HG03460 (cell line): ENCODE data around the gene LPCAT2.

Experiments used
- ATAC-seq: cut with Tn5 transposase; IDR thresholded peaks from one replicate; pipeline ENCODE4 v1.9.1; 2021; ENCODE audit not compliant: unreplicated experiment

LPCAT2 gene

DNA sequence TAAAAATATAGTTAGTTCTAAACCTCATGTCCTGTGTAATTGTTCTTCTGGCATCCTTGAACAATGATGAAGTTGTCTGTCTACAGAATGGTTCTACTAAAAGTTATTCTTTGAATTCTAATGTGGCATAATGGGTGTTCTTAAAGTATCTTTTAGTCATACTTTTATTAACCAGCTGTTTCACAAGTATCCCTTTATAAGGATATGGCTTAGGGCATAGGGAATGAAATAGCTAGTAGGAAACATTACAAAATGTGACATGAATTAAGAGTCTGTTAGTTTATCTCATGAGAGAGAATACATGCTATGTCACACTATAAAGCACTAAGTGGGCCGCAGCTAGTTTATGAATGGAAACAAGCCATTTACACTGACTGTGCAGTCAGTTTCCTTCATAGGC is 31.3 kb downstream of the LPCAT2 start:
- ATAC-seq = no peak

DNA sequence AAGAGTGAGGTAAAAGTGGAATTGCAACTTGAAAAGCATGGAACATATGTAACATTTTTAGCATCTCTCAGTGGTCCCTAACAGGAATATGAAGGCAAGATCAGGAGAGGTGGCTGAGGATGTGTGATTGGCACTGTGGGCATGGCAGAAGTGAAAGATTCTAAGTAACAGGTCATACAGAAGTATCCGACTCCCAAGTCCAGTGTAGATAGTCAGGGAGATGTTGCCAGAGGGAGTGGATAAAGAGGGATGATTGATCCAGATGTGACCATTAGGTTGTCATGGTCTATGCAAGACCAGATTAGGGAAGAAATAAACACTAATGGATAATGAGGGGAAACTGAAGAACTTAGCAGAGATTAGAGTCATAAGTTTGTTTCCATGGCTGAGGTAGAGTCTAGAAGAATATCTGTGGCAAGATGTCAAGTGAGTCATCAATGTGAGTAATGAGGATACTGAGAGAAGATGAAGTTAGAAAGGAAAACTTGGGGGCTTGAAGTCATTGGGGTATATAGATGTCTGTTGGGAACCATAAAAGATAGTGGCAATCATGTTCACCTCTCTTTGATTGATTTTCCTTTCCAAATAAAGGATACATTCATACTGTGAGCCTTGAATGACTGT is 33.7 kb downstream of the LPCAT2 start:
- ATAC-seq = no peak

DNA sequence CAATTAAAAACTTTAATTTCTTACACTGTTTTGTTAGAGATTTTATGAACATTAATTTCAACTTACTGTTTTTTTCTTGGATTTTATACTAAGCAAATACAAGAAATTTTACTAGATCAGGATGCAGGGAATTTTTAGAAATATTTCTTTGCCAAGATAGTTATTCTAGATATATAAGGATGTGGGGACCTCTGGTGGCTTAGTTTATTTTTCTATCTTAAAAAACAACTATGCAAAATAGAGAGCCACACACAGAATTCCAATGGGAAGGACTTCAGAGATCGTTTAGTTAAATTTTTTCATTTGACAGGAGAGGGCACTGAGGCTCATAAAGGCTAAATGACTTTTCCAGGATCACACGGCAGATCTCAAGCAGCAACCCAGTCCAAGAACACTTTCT is 34.6 kb downstream of the LPCAT2 start:
- no peak for ATAC-seq

DNA sequence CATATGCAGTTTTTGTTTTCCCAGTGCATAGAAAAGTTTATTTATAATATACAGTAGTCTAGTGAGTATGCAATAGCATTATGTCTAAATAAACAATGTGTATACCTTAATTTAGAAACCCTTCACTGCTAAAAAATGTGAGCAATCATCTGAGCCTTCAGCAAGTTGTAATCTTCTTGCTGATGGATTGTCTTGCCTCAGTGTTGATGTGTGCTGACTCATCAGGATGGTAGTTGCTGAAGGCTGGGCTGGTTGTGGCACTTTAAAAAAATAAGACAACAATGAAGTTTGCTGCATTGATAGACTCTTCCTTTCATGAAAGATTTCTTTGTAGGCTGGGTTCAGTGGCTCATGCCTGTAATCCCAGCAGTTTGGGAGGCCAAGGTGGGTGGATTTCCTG is 43.7 kb downstream of the LPCAT2 start:
- no peak for ATAC-seq

DNA sequence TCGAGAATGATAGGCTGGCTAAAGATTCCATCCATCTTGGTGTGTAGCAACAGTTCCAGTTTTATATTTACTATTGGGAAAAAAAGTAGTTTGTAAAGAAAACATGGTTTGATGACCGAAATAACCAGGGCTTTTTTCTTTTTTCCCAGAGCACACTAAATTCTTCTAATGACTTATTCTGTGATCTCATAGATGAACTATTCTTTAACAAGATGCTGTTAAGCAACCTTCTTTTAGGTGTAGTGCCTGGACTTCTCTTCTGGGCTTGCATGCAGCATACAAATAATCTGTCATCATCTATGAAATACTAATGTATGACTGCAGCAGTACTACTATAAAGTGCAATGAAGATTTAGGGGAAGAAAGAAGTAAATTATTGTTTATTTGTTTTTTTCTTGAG is 46.6 kb downstream of the LPCAT2 start:
- ATAC-seq = no peak

DNA sequence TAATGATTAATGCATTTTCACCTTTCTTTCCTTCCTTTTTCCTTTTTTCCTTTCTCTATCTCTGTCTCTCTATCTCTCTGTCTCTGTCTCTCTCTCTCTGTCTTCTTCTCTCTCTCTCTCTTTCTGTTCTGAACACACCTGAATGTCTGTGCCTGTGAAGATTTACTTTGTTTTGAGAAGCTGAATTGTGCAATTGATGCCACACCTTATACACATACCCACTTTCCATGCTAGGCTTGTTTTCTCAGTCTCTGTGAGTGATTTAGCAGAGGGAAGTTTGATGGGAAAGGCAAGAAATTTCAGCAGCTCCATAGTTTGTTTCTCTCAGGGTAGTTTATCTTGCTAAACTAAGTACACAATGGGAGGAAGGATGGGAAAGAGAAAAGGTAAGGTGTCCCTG is 48.3 kb downstream of the LPCAT2 start:
- no peak for ATAC-seq

DNA sequence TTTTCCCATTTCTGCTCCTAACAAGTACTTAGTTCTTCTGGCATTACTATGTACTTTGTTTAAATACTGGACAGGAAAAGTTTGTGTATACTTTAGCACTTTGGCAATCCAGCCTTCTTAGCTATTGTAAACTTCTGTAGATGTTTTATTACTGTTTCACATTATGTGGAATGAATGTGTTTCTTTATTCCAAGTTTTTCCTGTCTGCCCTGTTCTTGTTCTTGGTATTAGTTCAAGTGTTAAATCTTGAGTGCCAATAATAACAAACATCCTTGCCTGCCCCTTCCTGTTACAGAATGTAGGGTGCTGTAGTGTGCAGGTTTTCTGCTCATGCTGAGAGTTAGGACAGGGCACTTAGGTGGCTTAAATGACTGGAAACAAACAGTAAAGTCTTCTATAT is 50.4 kb downstream of the LPCAT2 start:
- no peak for ATAC-seq

DNA sequence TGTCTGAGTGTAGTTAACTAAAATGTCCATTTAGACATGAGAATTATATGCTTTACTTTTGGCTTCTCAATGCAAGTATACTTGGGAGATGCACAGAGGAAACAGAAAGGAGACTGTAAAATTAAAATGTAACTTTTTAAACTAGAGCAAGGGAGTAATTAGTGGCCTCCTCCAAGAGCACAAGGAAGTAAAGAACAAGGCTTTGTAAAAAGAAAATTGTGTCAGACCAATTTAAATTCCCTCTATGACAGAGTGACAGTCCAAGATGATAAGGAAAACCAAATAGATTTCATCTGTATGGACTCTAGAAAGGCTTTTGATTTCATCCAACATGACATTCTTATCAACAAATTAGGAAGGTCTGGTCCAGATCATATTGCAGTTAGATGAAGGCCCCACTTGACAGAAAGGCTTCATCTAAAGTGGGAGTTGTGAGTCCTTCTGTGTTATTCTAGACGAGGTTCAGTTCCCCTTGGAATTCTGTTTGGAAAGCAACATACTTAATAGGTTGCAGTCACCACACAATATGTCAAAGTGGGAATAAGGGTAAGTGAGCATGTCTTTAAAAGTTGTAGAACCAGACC is 51.2 kb downstream of the LPCAT2 start:
- no peak for ATAC-seq

DNA sequence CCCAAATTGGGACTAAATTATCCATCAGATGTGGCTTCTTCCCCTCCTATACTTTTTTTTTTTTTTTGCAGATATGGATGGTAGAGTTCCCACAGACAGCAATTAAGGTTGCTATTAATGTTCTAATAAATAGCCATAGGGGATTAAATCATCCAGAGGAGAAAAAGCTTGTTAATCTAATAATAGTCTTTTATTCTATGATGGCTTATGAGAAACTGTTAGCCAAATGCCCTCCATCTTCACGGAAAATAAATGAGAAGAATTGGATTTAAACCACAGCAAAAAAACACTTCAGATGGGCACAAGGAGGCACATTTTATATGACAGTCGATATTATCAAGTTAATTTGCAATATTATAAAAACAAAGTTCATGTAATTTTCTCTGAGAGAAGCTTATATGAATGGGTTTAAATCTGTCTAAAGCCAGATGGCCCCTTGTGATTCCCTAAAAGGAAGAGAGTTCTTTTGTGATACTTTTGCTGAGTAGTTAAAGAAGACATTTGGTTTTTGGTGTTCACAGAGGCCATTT is 52.5 kb downstream of the LPCAT2 start:
- no peak for ATAC-seq

DNA sequence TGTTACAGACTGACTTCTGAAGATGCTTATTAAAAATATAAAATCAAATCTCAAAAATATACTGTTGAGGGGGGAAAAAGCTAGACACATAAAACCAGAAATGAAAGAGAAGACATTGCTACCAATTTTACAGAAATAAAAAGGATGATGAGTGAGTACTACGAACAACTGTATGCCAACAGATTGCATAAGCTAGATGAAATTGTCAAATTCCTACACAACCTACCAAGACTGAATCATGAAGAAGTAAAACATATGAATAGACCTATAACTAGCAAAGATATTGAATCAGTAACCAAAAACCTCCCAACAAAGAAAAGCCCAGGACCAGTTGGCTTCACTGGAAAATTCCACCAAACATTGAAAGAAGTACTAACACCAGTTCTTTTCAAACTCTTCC is 54.1 kb downstream of the LPCAT2 start:
- ATAC-seq = no peak

DNA sequence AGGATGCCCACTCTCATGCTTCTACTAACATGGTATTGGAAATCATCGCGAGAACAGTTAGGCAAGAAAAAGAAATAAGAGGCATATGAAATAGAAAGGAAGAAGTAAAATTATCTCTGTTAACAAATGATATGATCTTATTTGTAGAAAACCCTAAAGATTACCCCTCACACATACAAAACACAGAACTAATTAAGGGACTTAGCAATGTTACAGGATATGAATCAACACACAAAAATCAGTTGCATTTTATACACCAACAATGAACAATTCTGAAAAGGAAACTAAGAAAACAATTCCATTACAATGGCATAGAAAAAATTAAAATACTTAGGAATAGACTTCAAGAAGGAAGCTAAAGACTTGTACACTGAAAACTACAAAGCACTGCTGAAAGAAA is 54.9 kb downstream of the LPCAT2 start:
- ATAC-seq = no peak

DNA sequence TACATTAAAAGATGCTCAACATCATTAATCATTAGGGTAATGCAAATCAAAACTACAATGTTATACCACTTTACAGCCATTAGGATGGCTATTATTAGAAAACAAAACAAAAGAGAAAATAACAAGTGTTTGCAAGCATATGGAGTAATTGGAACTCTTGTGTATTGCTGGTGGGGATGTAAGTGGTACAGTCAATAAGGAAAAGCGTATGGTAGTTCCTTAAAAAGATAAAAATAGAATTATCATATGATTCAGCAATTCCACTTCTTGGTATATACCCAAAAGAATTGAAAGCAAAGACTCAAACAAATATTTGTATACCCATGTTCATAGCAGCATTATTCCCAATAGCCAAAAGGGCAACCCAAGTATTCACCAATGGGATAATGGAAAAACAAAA is 56.2 kb downstream of the LPCAT2 start:
- no peak for ATAC-seq

DNA sequence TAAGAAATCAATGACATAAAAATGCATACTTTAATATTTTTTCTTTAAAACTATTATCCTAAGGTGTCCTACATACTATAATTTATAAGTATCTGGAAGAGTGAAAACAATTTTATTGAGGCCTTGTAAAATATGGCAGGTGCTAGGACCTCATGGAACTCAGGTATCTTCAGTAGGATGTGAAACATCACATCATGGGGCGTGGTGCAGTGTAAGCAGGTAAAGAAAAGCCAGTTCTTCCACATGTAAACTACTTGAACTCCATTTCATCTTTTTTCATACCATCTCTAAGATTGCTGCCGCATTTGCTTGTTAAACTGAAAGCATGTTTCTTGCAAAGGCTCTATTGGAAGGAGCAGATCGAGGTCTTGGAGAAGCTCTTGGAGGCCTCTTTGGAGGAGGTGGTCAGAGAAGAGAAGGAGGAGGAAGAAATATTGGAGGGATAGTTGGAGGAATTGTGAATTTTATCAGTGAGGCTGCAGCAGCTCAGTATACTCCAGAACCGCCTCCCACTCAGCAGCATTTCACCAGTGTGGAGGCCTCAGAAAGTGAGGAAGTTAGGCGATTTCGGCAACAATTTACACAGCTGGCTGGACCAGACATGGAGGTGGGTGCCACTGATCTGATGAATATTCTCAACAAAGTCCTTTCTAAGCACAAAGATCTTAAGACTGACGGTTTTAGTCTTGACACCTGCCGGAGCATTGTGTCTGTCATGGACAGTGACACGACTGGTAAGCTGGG is 57.7 kb downstream of the LPCAT2 start, which contains the start of gene CAPNS2:
TSS of gene CAPNS2 (plus strand) at position 253 of the 744 bp plus-strand sequence. CDS start at position 326, 73 bp downstream.
- ATAC-seq = no peak

DNA sequence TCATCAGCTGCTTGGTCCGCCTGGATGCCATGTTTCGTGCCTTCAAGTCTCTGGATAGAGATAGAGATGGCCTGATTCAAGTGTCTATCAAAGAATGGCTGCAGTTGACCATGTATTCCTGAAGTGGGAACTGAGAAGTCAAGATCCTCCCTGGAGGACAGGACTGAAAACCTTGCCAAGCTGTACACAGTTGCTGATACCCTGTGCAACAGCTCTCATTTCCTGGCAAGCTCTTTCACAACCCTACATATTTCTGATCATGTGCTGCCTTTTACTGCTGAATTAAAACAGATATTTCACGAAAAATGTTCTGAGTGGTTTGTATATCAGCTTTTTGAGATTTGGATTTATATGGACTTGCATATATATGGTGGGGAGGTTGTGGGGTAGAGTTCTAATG is 58.5 kb downstream of the LPCAT2 start:
- no peak for ATAC-seq

DNA sequence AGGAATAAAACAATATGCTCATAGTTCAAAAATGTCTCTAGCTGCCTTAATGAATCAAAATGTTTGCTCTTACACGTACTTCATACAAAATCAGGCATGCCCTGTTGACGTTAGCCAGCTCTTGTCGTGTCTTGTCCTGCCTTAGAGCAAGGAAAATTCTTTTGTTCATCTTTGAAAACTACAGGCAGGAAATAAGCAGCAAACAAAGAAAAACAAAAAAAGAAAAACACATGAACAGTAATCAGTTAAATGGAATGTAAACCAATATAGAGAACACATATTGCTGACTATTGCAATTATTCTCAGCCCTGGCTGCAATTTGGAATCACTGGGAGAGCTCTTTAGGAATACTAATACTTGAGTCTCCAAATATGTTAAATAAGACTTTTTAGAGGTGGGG is 59.3 kb downstream of the LPCAT2 start:
- no peak for ATAC-seq

DNA sequence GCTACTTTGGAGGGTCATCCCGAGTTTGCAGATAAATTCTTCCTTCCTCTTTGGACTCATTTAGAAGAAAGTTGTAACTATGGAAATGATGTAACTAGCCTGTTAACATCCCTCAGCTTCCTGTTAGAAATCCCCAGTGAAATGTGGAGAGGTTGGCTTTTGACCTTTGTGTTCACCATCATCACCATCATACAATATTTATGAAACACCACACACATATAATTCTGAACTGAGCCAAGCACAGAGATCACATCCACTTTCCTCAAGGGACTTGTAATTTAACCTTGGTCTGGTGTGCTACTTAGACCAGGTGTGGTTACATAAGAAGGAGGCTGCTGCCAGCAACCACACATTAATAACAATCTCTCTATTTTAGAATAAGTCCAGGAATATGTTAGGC is 60.2 kb downstream of the LPCAT2 start:
- ATAC-seq = no peak

DNA sequence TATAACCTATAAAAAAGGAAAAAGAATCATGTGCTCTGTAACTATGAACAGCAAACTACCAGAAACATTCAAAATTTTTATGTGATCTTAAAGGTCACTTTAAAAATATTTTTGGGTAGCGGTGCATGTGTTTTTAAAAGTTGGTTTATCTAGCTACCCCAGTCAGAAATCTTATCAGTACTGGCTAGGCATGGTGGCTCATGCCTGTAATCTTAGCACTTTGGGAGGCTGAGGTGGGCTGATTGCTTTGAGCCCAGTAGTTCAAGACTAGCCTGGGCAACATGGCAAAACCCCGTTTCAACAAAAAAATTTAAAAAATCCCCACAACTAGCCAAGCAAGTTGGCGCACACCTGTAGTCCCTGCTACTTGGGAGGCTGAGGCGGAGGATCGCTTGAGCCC is 61.3 kb downstream of the LPCAT2 start:
- no peak for ATAC-seq

DNA sequence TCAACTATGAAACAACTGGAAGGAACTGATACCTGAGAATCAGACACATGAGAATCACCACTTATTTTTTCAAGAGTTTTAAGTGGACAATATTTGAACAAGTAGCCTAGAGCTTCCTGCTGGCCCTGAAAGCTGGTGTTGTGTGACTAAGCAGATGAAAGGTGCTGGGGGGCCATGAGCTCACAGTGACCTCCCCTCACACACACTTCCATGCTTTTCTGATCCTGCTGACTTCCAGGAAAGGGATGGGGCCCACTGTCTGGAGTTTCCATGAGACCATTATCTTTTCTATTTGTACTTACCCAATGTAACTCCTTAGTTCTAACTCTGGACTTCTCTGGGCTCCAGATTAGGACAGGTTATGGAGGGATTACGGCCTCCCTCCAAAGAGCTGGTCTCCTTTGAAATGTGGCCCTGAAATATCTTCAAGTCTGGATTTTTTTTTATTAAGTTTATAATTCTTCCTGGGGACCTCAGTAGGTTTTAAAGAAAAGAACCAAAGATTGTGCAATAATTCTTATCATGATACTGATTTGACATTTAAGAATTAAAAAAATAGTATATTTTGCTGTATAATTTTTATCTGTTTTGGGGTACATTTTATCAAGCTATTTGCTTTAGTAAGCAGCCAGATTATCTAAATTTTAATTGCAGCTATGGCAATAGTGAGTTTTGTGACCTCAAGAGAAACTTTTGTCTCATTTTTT is 62.5 kb downstream of the LPCAT2 start:
- no peak for ATAC-seq

DNA sequence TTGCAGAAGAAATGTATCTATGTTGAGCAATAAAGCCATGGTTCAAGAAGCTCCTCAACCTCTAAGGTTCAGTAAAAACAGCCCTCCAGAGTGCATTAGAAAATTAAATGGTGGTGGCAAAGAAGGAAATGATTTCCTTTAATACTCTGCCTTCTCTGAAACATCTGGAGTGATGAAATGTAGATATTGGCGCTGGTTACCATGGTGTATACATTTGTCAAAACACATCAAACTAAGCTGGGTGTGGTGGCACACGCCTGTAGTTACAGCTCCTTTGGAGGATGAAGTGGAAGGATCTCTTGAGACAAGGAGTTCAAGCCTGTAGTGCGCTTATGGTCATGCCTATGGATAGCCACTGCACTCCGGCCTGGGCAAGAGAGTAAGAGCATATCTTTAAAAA is 63.6 kb downstream of the LPCAT2 start:
- no peak for ATAC-seq

DNA sequence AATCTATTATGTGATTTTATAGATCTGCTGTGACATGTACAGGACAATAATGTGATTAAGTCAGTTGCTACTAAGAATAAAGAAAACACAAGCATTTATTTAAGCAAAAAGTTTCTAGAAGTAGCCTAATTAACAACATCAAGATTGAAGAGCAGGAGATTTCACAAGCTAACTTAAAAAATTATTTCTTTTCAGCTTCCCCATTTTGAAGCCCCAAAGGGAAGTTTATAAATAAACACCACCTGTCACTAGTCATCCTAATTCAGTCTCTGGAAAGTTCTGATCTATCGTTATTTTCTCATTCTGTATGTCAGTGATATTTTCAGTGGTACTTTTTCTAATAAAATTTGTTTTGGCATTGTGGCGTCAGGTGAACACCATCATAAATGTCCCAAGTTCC is 65.9 kb downstream of the LPCAT2 start:
- ATAC-seq = no peak

DNA sequence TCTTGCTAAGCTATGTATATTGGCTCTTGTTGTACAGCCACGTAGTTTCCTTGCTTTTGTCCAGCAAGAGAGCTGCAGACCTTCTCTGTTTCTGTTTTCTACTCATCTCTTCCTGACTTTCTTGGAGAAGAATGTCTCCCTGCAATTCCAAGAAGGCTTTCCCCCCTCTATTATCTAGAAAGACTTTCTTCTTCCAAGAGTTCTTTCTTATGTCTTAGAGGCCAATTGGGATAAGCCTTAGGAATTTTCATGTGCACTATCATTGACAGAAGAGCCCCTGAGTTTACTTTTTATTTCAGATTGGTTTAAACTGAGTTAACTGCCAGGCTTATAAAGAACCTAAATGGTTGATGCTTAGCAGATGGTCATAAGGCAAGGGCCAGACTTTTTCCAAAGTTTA is 66.6 kb downstream of the LPCAT2 start:
- ATAC-seq = no peak

DNA sequence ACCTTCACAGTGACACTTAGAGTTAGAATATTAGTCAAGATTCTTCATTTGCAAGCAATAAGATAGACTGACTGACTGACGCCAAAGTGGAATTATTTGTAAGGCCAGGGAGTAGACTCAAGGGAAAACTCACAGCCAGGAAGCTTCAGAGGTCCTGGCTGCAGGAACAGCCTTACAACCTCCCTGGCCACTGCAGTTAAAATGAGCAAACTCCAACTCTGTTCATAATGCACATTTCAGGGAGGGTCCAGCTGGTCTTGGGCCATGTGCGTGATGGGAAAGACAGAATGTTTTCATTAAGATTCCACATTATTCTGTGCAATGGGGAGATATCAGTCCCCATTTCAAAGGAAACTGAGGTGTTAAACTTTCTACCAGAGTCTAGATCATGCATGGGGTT is 67.5 kb downstream of the LPCAT2 start:
- ATAC-seq = no peak
